ENCODE measurements around the gene DAP.

Gene DAP

DNA sequence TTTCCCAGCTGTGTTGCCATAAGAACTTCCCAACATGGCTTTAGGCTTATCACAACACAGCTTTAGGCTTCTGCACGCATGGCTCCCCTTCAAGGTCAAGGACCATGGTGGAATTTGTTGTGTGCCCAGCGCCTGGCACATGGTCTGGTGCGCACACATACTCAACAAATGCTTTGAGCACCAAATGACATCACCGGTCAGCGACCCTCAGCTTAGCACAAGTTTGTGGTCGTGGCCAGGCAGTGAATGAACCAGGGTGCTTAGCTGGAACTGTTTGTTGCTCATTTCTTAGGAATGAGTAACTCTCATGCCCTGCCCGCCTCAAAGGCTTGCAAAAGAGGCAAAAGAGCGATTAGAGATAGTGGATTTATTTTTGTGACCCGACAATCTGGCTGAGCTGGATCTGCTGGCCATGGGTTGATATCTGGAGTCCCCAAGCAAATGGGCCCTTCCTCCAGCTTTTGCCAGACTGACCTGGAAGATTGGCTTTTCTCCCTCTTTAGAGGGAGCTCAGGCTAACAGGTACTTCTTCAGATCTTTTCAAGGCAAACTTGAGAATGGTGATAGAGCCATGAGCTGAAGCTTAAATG lies 58.9 kb downstream of the DAP start:
- no peak overlapping the region for H3K4me3 ChIP-seq (ENCODE audit: control insufficient read depth, low read depth, low read length)
- no peak for DNase-seq (ENCODE audit: low read depth)
- TF ChIP-seq, protein P1, sequence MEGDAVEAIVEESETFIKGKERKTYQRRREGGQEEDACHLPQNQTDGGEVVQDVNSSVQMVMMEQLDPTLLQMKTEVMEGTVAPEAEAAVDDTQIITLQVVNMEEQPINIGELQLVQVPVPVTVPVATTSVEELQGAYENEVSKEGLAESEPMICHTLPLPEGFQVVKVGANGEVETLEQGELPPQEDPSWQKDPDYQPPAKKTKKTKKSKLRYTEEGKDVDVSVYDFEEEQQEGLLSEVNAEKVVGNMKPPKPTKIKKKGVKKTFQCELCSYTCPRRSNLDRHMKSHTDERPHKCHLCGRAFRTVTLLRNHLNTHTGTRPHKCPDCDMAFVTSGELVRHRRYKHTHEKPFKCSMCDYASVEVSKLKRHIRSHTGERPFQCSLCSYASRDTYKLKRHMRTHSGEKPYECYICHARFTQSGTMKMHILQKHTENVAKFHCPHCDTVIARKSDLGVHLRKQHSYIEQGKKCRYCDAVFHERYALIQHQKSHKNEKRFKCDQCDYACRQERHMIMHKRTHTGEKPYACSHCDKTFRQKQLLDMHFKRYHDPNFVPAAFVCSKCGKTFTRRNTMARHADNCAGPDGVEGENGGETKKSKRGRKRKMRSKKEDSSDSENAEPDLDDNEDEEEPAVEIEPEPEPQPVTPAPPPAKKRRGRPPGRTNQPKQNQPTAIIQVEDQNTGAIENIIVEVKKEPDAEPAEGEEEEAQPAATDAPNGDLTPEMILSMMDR (IDR thresholded peaks at IDR 0.05; ENCODE audit: control insufficient read depth, insufficient read depth, low read depth, low read length, missing control alignments), result no peak

DNA sequence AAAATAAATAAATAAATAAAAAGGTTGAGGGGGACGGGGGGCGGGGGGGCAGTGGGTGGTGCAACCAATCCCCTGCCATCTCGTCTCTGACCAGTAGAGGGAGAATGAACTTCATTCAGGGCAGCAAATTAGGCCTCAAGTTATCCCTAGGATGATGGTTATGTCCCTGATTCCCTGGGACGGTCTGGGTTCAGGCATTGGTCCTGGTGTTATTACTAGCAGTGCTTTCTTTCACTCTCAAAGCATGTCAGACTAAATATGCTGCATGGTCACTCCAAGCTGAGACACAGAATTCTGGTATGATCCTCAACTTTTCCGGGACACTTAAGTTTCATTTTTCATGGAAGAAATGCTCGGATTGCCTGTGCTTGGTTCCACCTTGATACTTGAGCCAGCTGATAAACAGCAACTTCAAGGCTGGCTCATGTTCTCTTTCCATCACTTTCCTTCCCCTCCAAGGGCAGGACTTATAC lies 59.4 kb downstream of the DAP start:
- DNase-seq (ENCODE audit: low read depth), result no peak
- H3K4me3 ChIP-seq (ENCODE audit: control insufficient read depth, low read depth, low read length), result no peak overlapping the region
- TF ChIP-seq, protein P1 (IDR thresholded peaks at IDR 0.05; ENCODE audit: control insufficient read depth, insufficient read depth, low read depth, low read length, missing control alignments), result peak; percentile 52

DNA sequence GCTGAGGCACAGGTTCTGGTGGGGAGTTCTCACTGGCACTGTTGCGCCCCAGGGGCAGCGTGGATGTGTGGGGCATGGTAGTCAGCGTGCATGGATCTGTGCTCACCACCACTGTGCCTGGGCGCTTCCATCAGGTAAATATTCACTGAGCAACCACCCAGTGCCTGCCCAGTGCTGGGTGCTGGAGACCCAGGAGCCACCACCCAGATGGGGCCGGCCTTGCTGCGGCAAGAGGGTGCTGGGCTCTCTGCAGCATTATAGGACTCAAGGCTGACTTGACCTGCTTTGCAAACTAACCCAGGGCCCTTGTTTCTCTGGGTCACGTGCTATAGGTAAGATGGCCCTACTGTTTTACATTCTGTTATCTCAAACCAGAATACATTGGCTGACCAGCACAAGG lies 60.5 kb downstream of the DAP start:
- no peak overlapping the region for H3K4me3 ChIP-seq (ENCODE audit: control insufficient read depth, low read depth, low read length)
- DNase-seq (ENCODE audit: low read depth), result no peak
- TF ChIP-seq, protein P1 (IDR thresholded peaks at IDR 0.05; ENCODE audit: control insufficient read depth, insufficient read depth, low read depth, low read length, missing control alignments), result no peak

DNA sequence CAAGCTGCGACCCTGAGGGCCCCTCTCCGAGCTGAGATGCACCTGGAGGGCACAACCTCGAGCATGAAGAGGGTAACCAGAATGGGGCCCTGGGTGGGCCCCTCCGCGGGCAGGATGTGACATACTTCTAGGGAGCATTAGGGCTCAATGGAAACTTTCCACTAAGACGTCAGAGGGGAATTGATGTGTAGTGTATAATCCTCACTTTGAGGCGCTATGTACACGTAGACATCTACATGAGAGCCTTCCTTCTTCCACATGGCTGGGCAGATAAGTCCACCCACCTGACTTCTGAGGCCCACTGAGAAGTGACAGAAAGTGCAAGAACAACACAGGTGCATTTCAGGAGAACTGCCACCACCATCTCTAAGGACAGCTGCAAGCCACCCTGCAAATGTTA lies 61.0 kb downstream of the DAP start:
- H3K4me3 ChIP-seq (ENCODE audit: control insufficient read depth, low read depth, low read length), result no peak overlapping the region
- TF ChIP-seq, protein P1 (IDR thresholded peaks at IDR 0.05; ENCODE audit: control insufficient read depth, insufficient read depth, low read depth, low read length, missing control alignments), result no peak
- DNase-seq (ENCODE audit: low read depth), result no peak

DNA sequence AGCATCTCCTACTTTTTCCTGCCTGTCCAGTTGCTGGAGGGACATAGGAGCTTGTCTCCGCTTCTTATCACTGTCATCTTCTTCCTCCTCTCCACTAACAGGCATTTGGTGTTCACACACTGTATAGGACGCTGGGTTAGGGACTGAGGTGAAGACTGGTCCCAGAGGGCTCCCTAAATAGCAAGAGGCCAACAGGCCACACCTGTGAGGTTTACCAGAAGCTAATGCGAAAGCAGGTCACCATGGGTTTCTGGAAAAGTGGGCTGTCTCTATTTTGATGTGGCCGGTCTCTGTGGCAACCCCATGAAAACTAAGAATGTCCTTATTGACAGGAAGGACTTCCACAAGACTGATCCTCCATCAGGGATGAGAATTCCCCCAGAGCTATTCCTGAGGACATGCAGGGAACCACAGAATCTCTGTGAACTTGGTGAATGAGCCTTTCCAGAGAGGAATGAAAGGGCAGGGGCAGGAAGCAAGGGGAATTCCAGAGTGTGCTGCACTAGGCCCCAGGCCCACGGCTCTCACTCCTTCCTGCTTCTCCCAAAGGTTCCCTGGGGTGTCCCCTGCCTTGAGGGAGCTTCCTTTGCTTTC lies 61.7 kb downstream of the DAP start:
- DNase-seq (ENCODE audit: low read depth), result no peak
- no peak overlapping the region for H3K4me3 ChIP-seq (ENCODE audit: control insufficient read depth, low read depth, low read length)
- TF ChIP-seq, protein P1 (IDR thresholded peaks at IDR 0.05; ENCODE audit: control insufficient read depth, insufficient read depth, low read depth, low read length, missing control alignments), result no peak

DNA sequence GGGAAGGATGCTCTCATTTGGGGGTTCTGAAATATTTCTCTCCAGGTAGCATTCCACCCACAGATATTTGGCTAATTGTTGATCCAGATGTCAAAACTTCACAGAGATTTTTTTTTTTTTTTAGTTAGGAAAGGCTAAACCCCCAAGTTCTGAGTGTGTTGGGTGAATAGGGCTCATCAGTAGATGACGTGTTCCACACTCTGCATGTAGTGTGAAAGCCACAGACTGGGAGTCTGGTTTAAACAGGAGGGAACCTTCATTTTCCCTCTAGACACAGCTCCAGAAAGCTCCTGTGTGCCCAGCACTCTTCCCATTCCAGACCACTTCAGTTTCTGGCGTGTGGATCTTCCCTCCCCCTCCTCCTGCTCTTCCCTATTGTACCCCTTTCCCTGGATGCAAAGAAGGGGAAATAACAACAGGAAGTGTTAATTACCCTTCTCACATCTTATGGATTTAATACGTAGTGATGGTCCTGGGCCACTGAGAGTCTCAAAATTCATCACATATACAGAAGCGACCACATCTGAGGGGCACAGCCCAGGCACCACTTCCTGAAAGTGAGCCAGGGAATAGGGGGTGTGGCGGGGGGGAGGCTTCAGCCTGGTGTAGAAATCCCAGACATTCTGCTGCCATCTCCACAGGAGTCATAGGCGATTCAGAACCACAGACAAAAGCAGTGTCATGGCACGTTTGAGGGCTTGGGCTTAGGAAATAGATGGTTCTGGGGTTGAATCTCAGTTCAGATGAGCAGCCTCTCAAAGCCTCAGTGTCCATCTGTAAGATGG lies 65.1 kb downstream of the DAP start:
- DNase-seq (ENCODE audit: low read depth), result no peak
- H3K4me3 ChIP-seq (ENCODE audit: control insufficient read depth, low read depth, low read length), result no peak overlapping the region
- TF ChIP-seq, protein P1 (IDR thresholded peaks at IDR 0.05; ENCODE audit: control insufficient read depth, insufficient read depth, low read depth, low read length, missing control alignments), result no peak

Measured in AG09309 (cell line).